HG03095 (cell line): ENCODE data around the gene TEK.
"Not testable (repeated sequence)": the region's sequence is repeated elsewhere in the genome, so short reads cannot be mapped to it uniquely, and the experiment has no call there.

Experiments
- ATAC-seq: cut with Tn5 transposase; IDR thresholded peaks from one replicate; pipeline ENCODE4 v1.9.1; 2021; ENCODE audit warnings: moderate library complexity; ENCODE audit not compliant: unreplicated experiment

TEK gene

DNA sequence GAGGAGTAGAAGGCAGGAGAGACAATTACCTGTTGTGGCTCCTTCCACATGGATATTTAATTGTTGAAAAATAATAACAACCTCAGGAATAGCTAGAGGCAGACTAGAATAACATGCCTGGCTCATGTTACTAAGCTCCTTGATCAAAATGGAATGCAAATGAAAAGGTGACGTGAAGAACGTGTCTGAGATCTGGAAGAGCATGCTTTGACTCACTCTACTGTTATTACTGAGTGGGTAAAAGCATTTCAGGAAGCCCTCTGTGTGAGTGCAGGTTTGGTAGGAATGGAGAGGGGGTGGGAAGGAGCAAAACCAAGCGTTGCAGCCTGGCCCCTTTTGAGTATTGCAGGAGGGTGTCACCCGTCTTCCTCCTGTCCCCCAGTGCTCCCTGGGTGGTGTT is 103.2 kb downstream of the TEK start:
- no peak for ATAC-seq

DNA sequence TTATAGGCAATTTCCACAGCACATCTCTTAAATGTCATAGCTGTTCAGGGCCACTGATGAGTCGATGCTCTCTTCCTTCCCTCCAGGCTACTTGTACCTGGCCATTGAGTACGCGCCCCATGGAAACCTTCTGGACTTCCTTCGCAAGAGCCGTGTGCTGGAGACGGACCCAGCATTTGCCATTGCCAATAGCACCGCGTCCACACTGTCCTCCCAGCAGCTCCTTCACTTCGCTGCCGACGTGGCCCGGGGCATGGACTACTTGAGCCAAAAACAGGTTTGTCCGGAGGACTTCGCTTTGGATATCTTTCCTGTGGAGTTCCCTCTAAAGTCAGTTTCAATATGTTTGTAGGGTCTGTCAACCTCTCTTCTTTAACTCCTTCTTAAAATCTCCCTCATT is 103.6 kb downstream of the TEK start:
- no peak for ATAC-seq

DNA sequence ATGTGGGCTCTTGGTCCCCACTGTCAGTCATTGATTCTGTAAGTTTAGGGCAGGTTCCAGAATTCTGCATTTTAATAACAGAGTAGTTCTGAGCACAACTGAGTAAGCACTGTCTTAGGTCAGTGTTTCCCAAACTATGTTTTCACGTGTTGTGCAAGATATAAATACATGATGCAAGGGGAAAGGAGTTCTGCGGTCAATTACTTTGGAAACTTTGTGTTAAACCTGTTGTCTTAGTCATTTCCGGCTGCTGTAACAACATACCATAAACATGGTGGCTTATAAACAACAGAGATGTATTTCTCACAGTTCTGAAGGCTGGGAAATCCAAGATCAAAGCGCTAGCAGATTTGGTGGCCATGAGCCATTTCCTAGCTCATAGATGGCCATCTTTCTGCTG is 118.2 kb downstream of the TEK start:
- ATAC-seq, result no peak

DNA sequence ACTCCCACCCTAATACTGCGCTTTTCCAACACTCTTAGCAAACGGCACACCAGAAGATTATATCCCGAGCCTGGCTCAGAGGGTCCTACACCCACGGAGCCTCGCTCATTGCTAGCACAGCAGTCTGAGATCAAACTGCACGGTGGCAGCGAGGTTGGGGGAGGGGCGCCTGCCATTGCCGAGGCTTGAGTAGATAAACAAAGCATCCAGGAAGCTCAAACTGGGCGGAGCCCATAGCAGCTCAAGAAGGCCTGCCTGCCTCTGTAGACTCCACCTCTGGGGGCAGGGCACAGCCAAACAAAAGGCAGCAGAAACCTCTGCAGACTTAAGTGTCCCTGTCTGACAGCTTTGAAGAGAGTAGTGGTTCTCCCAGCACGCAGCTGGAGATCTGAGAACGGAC is 130.6 kb downstream of the TEK start:
- not testable (repeated sequence) for ATAC-seq

DNA sequence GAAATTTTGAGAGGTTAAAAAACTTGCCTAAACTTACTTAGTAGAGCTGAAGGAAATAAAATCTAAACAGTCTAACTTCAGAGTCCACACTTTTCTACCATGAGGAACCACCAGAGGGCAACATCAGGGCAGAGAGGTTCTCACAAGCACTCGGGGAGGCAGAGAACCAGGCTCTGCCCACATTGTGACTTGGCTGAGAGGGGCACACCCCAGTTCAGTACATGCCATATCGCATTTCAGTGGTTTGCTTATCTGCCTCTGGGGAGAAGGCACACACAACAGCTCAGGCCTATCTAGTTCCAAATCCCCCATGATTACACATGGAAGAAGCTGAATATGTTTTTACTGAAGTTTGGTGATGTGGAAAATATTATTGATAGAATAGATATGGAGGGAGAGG is 138.7 kb downstream of the TEK start:
- ATAC-seq, result peak; percentile 70

DNA sequence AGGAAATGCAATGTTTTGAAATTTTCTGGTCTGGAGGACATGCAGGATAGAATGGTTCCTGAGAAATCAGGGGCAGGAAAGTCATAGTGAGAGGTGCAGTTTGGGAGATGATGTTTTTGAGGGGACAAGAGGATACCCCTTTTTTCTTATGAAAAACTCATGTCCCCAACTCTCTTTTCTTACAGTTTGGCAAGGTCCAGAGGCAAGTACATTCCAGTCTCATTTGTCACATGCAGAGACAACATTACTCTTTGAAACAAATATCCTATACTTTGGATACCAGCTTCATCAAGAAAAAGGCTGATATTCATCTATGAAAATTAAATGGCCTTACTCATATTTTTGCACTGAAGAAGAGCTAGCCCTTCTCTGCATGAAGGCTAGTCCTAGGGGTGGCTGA is 139.7 kb downstream of the TEK start:
- no peak for ATAC-seq

DNA sequence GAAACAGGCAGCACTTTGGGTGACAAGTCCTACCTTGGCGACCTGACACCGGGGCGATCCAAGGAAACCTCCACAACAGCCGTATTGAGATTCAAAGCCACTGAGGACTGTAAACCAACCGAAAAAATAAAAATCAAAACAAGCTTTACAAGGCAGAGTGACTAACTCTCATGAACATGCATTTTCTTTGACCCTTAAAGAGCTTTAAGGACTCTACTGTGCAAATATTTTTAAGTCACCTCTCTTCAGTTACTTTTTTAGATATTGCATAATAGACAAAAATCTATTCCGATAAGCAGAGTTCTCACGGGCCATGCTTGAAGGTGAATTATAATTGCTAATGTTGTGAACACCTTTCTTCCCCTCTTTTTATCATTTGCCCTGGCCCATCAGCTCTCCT is 149.6 kb downstream of the TEK start:
- no peak for ATAC-seq

DNA sequence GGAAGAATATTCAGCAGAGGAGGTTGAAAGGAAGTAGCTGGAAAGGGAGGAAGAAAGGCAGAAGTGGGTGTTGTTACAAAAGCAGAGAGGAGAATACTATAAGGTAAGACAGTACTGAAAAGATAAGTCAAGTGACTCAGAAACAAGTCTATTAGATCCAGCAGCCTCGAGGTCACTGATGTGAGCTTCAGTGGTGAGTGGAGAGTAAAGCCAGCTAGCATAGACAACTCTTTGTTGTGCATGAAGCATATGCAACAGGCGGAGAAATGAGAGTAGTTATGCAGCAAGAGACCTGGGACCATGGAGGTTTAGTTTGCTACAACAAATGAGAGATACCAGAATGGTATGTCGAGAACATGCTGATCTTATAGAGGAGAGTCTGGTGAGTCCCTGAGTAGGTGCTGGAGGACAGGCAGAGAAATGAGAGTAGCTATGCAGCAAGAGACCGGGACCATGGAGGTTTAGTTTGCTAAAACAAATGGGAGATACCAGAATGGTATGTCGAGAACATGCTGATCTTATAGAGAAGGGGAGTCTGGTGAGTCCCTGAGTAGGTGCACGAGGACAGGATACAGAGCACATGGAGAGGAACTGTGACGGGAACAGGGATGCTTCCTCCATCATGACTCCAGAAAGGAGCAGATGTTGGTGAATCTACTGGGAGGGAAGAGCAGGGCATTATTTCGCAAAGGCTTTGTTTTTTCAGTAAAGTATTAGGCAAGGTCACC is 151.9 kb downstream of the TEK start:
- no peak for ATAC-seq

DNA sequence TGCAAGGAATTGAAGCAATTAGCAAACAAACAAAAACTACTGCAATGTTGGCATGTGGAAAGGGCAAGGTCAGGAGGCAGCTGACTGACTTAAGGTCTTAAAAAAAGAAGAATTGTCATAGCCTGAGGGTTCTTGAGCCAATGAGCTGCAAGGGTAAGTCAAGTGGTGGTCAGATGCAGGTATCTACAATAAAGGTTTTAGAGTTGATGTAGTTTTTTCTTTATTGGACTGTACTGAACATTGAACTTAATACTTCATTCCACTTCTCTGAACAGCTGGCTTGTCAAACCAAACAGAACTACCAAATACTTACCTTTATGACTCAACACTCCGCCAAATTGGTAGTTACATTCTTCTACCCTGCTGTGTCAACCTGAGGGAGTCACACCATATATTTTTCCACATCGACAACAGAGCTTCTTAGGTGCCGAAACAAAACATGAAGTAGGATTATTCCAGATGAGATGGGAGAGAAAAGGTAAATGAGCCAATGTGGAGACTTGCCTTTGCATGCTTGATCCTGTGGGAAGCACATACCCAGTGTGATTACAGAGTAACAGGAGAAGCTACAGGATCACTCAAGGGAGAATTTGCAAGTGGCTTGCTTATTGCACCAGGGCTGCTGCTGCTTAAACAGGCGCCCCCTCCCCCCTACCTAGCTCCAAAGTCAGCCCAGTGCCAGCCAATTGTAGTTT is 152.6 kb downstream of the TEK start:
- no peak for ATAC-seq

DNA sequence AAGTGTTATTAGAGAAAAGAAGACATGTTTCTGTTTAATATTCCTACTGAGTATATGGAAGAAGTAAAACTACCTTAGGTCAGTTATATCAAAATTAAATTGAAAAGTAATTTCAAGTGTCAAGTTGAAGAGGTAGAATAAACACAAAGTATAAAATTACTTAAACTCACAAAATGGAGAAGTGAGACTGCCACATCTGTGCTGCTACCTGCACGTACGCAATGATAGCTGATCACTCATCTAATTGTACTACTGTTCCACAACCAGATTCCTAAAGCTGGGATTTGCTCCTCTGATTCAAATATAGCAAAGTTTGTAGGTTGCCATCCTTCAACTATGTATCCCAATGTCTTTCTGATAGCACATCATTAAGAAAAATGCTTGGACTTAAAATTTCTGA is 163.1 kb downstream of the TEK start:
- no peak for ATAC-seq

DNA sequence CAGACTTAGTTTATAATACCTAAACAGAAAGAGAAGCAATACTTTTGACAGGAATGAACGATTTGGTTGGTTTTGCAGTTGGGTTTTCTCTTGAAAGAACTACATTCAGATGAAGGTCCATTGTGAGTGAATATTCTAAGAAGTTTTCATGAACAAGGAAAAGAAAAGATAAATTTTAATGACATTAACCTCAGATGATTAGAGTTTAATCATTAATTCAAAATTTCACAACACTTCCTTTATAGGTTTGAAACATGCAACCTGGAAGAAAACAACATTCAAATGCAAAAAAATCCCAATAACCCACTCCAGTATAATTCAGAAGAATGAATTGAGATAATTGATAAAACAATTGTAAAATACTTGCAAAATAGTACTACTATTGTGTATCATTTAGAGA is 164.2 kb downstream of the TEK start:
- ATAC-seq, result no peak

DNA sequence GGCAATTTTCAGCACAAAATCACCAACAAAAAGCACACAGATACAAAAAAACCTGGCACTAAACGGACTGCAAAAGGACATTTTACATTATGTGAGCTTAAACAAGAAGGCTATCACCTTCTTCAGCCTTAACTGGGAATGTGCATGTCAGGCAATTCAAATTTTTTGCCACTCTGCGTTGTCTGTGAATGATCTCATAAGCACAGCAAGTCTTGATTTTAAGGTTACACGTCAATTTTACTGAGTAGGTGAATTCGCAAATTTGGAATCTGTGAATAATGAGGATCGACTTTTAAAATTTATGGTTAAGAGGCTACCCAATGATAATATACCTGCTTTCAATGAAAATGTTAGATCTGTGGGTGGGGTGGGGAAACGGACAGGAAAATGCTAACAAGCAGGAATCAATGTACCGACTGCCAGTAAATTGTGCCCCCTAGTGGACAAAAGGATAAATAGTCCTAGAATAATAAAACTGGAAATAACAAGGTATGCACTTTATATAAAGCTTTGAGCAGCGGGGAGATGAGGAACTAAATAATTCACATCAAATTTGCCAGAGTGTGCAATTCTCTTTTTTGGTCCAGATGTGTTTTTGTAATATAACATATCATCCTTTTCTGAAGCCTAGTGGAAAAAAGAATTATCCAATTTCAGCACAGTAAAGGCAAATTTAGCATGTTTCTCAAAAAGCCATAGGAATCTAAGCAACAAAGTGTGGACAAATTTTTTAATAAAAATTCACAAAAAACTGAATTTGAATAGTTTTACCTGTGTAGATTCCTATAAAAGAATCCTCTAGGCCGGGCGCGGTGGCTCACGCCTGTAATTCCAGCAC is 167.4 kb downstream of the TEK start:
- ATAC-seq, result peak; percentile 54

DNA sequence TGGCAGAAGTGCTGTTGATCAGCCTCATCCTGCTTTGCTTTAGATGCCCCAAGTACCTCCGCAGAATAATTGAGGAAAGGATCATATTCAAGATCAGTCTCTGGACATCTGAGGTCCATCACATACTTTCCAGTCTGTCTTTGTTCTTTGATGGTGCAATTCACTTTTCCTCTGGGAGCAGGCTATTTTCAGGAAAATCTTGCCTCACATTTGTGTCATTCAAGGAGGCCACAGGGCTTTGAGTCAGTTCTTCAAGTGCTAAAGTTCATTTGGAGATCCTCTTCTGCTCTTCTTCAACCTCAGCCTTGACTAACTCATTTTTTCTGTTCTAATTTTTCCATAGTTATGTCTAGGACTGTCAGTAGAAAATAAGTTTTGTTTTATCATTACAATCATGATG is 169.3 kb downstream of the TEK start:
- ATAC-seq, result no peak

DNA sequence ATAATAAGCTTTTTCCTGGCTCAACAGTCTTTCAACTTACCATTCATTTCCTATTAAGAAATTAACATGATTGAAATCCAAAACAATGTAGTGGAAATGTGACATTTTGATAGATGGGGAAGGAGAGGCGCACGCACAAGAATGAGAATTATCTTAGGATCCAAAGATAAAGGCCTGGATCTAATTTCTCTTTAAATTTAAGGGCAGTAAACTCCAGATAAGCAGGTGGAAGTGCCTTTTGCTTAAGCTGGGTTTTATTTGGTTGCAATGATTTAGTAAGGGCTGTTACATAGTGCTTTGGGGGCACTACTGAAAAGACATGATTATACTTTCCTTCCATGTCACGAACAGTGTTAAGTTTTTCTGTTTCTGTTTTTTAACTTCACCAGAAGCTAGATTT is 170.6 kb downstream of the TEK start:
- ATAC-seq, result no peak
